MCF 10A (cell line): ENCODE data around the gene RAP1GAP2. TPM values are rescaled to one million over a fixed set of nuclear protein-coding genes. Genes with fewer than 3 reads are reported as not detected.

Experiments used
- BruUV-seq: library from RNA; stranded (reverse); fragments of 400-500 nt; replicated peaks from 2 replicates; lab custom pipeline; 2021; lab: Mats Ljungman, UMichigan
- CTCF ChIA-PET: fragments of 300-600 bp; sonication (Branson Sonifier 250); formaldehyde crosslinking; extraction: SDS; loops from one replicate; lab custom pipeline; 2021; ENCODE audit warnings: antibody characterized with exemption, inconsistent platforms; lab: Yijun Ruan, JAX
- POLR2A ChIA-PET: fragments of 300-600, 350-650 bp; sonication (Branson Sonifier 250); formaldehyde crosslinking; extraction: SDS; loops from one replicate; lab custom pipeline; 2020; ENCODE audit warnings: antibody characterized with exemption, inconsistent platforms; lab: Yijun Ruan, JAX
- DNase-seq: peaks from one replicate; pipeline ENCODE4 v3.0.0-alpha.2; 2018; ENCODE audit not compliant: unreplicated experiment
- H3K27ac Mint-ChIP-seq: one replicate; pipeline ENCODE4 v1.8.0; 2022; ENCODE audit warnings: mild to moderate bottlenecking, low read depth, mixed read lengths; ENCODE audit not compliant: unreplicated experiment
- H3K27me3 Mint-ChIP-seq: one replicate; pipeline ENCODE4 v1.8.0; 2022; ENCODE audit warnings: mixed read lengths; ENCODE audit not compliant: insufficient read depth, unreplicated experiment
- H3K36me3 Mint-ChIP-seq: one replicate; pipeline ENCODE4 v1.8.0; 2022; ENCODE audit warnings: mild to moderate bottlenecking, moderate library complexity, mixed read lengths; ENCODE audit not compliant: insufficient read depth, unreplicated experiment
- H3K4me1 Mint-ChIP-seq: one replicate; pipeline ENCODE4 v1.8.0; 2022; ENCODE audit warnings: mixed read lengths; ENCODE audit not compliant: insufficient read depth, unreplicated experiment
- H3K4me3 Mint-ChIP-seq: one replicate; pipeline ENCODE4 v1.8.0; 2022; ENCODE audit warnings: mild to moderate bottlenecking, moderate library complexity, mixed read lengths; ENCODE audit not compliant: unreplicated experiment
- H3K9me3 Mint-ChIP-seq: one replicate; pipeline ENCODE4 v1.8.0; 2022; ENCODE audit warnings: mixed read lengths; ENCODE audit not compliant: unreplicated experiment
- intact Hi-C: fragments of 100-400 bp; cut with micrococcal nuclease; formaldehyde crosslinking; loops from 2 replicates; pipeline ENCODE4 v1.14.1; 2022
- total RNA-seq: library from RNA; stranded (reverse); gene quantifications from 2 replicates; pipeline ENCODE4 v1.2.3, GENCODE V29; 2022
- TF ChIP-seq, protein P1 (sequence below): fragments of 200-600 bp; IDR thresholded peaks from one replicate; pipeline ENCODE4 v1.8.0; 2022; ENCODE audit warnings: antibody characterized with exemption, mild to moderate bottlenecking; ENCODE audit not compliant: unreplicated experiment

Gene RAP1GAP2
- total RNA-seq, 1 experiment from 2014 or later, result 40.2 TPM

DNA sequence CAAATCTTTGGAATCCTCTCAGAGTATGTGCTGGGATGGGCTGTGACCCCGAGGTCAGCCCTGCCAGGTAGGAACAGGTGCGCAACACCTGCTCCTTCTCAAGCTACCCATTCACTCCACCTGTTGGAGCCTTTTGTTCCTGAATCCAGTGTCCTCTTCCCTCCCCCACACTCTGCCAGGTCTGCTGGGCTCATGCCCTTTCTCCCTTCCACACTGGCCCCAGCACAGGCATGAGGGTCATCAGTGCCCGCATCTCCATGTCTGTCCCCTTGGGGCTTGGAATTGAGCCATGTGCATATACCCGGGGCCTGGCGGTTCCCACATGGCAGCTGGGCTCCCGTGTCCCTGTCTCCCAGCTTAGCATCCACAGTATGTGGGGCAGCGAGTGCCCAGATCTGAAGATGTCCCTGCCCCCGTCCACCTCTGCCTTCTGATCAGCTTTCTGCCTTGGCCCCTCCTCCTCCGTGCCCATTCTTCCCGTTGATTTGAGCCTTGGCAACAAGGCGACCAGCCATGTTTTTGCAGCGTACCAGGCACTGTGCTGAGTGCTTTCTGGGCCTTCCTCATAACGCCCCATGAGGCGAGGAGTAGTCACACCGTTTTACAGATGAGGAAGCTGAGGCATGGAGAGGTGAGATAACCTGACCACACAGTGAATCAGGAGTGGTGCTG, 102.2 kb downstream of the RAP1GAP2 start:
- Mint-ChIP-seq H3K27me3 (no peaks in the 10 kb centered on the region), H3K4me1 (peaks cover 14% of the 10 kb centered on the region), H3K9me3 (no peaks in the 10 kb centered on the region), H3K36me3 (peaks cover 10% of the 10 kb centered on the region), H3K4me3 (no peak overlapping the region), H3K27ac (no peak overlapping the region)
- CTCF ChIA-PET, result interaction anchor here (0.6 to 0.7 kb wide), 2 partner anchors 50 to 64 kb away, joined by 3 read pairs; no protein-coding TSS in a partner anchor
- intact Hi-C loops, result no loop called here
- no TSS peak for BruUV-seq
- DNase-seq, result no peak
- POLR2A ChIA-PET, result no interaction called here
- TF ChIP-seq, protein P1, sequence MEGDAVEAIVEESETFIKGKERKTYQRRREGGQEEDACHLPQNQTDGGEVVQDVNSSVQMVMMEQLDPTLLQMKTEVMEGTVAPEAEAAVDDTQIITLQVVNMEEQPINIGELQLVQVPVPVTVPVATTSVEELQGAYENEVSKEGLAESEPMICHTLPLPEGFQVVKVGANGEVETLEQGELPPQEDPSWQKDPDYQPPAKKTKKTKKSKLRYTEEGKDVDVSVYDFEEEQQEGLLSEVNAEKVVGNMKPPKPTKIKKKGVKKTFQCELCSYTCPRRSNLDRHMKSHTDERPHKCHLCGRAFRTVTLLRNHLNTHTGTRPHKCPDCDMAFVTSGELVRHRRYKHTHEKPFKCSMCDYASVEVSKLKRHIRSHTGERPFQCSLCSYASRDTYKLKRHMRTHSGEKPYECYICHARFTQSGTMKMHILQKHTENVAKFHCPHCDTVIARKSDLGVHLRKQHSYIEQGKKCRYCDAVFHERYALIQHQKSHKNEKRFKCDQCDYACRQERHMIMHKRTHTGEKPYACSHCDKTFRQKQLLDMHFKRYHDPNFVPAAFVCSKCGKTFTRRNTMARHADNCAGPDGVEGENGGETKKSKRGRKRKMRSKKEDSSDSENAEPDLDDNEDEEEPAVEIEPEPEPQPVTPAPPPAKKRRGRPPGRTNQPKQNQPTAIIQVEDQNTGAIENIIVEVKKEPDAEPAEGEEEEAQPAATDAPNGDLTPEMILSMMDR, result no peak

DNA sequence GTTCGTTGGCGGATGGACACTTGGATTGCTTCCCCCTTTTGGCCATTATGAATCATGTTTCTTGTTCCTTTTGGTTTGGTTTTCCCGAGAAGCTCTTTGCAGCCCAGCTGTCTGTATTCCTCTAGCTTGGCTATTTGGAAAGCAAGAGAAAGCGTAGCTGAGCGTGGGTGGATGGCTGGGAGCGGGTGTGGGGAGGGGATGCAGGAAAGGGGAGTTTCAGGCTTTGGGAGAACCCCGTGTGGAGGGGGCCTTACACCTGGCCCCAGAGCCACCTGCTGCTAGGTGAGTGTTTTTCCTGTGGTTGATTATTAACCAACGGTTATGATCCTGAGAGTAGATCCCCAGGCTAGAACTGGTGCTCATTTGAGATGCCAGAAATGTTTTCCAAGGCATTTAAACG, 103.7 kb downstream of the RAP1GAP2 start:
- H3K4me3 Mint-ChIP-seq, result no peak overlapping the region

DNA sequence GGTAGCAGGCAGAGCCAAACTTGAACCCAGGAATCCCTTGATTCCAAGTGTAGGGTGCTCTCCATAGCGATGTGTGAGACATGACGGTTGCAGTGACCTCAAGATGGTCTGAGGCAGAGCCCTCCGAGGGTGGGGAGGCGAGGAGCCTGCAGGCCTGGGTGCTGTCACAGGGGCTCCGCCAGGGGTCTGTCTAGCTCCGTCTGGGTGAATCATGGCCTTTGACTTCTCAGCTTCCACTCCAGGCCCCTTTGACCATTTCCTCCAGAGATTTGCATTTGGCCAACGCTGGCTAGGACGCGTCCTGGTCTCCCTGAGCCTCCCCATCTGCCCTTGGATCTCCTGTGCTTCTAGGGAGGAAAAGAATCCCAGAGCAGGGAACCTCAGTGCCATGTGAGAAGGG, 104.6 kb downstream of the RAP1GAP2 start:
- Mint-ChIP-seq H3K27ac (no peak overlapping the region), H3K4me3 (no peak overlapping the region), H3K36me3 (peaks cover 8% of the 10 kb centered on the region), H3K27me3 (no peaks in the 10 kb centered on the region), H3K9me3 (no peaks in the 10 kb centered on the region), H3K4me1 (no peaks in the 10 kb centered on the region)
- intact Hi-C loops, result no loop called here
- POLR2A ChIA-PET, result no interaction called here
- CTCF ChIA-PET, result interaction anchor here (0.9 kb wide), 1 partner anchor 30 kb away, joined by 4 read pairs; no protein-coding TSS in a partner anchor
- BruUV-seq, result no TSS peak
- TF ChIP-seq, protein P1, result no peak
- no peak for DNase-seq

More for the DNA sequence above, 103.7 kb downstream of the RAP1GAP2 start:
- H3K36me3 Mint-ChIP-seq, result peaks cover 10% of the 10 kb centered on the region
- TF ChIP-seq, protein P1, result no peak
- no peak overlapping the region for H3K27ac Mint-ChIP-seq
- no peaks in the 10 kb centered on the region for H3K4me1 Mint-ChIP-seq
- ChIA-PET POLR2A (no interaction called here), CTCF (interaction anchor here (0.8 kb wide), 1 partner anchor 25 kb away, joined by 3 read pairs; no protein-coding TSS in a partner anchor)
- no peak for DNase-seq
- intact Hi-C loops, result no loop called here
- H3K9me3 Mint-ChIP-seq, result no peaks in the 10 kb centered on the region
- BruUV-seq, result no TSS peak
- no peaks in the 10 kb centered on the region for H3K27me3 Mint-ChIP-seq

DNA sequence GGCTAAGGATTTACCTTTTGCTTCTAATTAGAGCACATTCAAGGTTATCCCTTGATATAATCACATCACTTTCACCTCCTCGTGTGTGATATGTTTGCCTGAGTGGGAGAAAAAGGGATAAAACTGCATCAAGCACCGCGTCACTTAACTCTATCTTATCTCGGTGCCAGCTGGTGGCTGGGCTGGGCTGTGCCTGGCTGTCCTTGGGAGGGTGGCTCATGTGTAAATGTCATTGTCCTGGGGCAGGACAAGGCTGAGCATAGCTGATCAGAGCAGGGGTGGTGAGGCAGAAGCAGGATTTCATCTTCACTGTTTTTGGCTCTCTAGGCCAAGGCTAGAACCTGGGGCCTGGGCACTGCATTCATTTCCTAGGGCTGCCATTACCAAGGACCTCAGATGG, 105.3 kb downstream of the RAP1GAP2 start:
- no peaks in the 10 kb centered on the region for H3K4me1 Mint-ChIP-seq
- no peaks in the 10 kb centered on the region for H3K9me3 Mint-ChIP-seq
- no peak overlapping the region for H3K27ac Mint-ChIP-seq
- ChIA-PET CTCF (interaction anchor here (0.7 to 0.9 kb wide), 2 partner anchors 29 to 226 kb away, joined by 3 to 4 read pairs; no protein-coding TSS in a partner anchor), POLR2A (no interaction called here)
- no peak for DNase-seq
- H3K4me3 Mint-ChIP-seq, result no peak overlapping the region
- no peaks in the 10 kb centered on the region for H3K27me3 Mint-ChIP-seq
- TF ChIP-seq, protein P1, result no peak
- intact Hi-C loops, result no loop called here
- H3K36me3 Mint-ChIP-seq, result peaks cover 4% of the 10 kb centered on the region
- BruUV-seq, result no TSS peak
